ENCODE results near the gene NBPF3.

DNA sequence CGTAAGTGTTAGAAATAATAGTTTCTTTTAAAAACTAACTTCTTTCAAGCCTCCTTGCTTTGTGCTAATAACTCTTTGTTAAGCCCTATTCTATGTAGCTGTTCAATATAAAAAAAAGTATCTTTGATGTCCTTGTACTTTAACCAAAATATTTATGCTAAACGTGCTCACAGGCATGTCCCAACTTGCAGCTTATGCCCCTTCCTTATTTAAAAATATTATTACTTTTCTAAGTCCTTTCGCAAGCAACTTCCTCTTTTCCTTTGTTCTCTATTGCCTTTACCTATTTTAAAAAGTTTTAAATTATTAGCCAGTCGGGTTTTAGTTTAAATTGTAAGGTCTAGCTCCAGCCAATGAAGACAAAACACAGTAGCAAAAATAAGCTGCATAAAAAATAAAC is 43.4 kb upstream of the NBPF3 start:
- TF ChIP-seq, protein P1, sequence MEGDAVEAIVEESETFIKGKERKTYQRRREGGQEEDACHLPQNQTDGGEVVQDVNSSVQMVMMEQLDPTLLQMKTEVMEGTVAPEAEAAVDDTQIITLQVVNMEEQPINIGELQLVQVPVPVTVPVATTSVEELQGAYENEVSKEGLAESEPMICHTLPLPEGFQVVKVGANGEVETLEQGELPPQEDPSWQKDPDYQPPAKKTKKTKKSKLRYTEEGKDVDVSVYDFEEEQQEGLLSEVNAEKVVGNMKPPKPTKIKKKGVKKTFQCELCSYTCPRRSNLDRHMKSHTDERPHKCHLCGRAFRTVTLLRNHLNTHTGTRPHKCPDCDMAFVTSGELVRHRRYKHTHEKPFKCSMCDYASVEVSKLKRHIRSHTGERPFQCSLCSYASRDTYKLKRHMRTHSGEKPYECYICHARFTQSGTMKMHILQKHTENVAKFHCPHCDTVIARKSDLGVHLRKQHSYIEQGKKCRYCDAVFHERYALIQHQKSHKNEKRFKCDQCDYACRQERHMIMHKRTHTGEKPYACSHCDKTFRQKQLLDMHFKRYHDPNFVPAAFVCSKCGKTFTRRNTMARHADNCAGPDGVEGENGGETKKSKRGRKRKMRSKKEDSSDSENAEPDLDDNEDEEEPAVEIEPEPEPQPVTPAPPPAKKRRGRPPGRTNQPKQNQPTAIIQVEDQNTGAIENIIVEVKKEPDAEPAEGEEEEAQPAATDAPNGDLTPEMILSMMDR (IDR thresholded peaks at IDR 0.05), result no peak
- TF ChIP-seq EP300 (IDR thresholded peaks at IDR 0.05), result no peak

Measured in gastroesophageal sphincter (tissue), 3 donors.